Measurements from ENCODE around the gene FEV.
A peak's percentile ranks its signal among the peaks of the same experiment; 100 is the strongest.

The FEV gene

DNA sequence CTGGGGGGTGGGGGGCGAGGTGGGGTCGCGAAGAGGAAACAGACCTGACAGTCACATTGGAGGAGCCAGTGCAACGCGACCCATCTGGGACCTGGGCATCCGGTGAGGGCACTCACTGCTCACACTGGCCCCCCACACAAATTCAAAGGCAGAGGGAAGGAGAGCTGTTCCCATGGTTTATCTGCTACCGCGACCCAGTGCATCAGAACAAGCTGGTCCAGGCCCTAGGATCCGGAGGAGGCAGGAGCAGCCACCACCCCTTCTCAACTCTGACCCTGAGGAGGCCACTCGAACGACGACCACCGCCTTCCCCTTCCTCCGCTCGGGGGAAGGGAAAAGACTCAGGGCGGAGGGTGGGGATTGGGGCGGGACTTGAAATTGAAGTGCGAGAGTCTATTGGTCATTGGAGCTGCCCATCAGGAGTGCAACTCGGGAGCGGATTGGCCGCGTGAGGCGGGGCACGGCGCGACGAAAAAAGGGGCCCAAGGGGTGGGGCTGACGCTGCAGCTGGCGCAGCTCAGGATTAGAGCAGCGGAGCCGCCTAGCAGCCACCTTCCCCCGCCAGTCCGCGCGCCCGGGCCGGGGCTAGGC, 25.7 kb downstream of the FEV start, which contains the start of gene CDK5R2:
Gene CDK5R2, plus strand, starts transcription at position 526 of the 591 bp plus-strand sequence. CDS start 155 bp downstream, outside the sequence.
- Histone ChIP-seq H4K20me1 (ENCODE audit: insufficient read depth) (no peaks in the 10 kb centered on the region), H3K9ac (no peak within 1 kb of the TSS), H2AFZ (ENCODE audit: low read depth) (peak within 1 kb of the TSS; percentile 71; the same call in 1 of the 2 replicates), H3K27me3 (ENCODE audit: insufficient read depth, low read depth) (peaks cover 21% of the 10 kb centered on the region; the same call in 1 of the 2 replicates), H3K4me2 (peak within 1 kb of the TSS; percentile 57), H3K27ac (no peak within 1 kb of the TSS), H3K4me1 (ENCODE audit: low read depth, poor library complexity, severe bottlenecking) (peaks cover 12% of the 10 kb centered on the region), H3K79me2 (ENCODE audit: insufficient read depth, low read depth) (no peaks in the 10 kb centered on the region), H3K36me3 (ENCODE audit: insufficient read depth) (no peaks in the 10 kb centered on the region), H3K4me3 (IDR thresholded peaks at IDR 0.05; ENCODE audit: insufficient read depth, low read depth, low read length) (peak within 1 kb of the TSS; percentile 44)
- TF ChIP-seq, protein P1, sequence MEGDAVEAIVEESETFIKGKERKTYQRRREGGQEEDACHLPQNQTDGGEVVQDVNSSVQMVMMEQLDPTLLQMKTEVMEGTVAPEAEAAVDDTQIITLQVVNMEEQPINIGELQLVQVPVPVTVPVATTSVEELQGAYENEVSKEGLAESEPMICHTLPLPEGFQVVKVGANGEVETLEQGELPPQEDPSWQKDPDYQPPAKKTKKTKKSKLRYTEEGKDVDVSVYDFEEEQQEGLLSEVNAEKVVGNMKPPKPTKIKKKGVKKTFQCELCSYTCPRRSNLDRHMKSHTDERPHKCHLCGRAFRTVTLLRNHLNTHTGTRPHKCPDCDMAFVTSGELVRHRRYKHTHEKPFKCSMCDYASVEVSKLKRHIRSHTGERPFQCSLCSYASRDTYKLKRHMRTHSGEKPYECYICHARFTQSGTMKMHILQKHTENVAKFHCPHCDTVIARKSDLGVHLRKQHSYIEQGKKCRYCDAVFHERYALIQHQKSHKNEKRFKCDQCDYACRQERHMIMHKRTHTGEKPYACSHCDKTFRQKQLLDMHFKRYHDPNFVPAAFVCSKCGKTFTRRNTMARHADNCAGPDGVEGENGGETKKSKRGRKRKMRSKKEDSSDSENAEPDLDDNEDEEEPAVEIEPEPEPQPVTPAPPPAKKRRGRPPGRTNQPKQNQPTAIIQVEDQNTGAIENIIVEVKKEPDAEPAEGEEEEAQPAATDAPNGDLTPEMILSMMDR (conservative IDR thresholded peaks at IDR 0.05; ENCODE audit: low read depth, low read length) = no peak

- Histone ChIP-seq H3K4me3 (IDR thresholded peaks at IDR 0.05; ENCODE audit: insufficient read depth, low read depth, low read length) (no peak overlapping the region), H2AFZ (ENCODE audit: low read depth) (no peak overlapping the region), H3K9ac (no peak overlapping the region), H3K36me3 (ENCODE audit: insufficient read depth) (no peaks in the 10 kb centered on the region), H3K4me1 (ENCODE audit: low read depth, poor library complexity, severe bottlenecking) (peaks cover 3% of the 10 kb centered on the region), H3K4me2 (no peak overlapping the region), H3K79me2 (ENCODE audit: insufficient read depth, low read depth) (no peaks in the 10 kb centered on the region), H4K20me1 (ENCODE audit: insufficient read depth) (no peaks in the 10 kb centered on the region), H3K27me3 (ENCODE audit: insufficient read depth, low read depth) (peaks cover 15% of the 10 kb centered on the region; the same call in 1 of the 2 replicates), H3K27ac (no peak overlapping the region)
- TF ChIP-seq, protein P1 (conservative IDR thresholded peaks at IDR 0.05; ENCODE audit: low read depth, low read length) = no peak
These were observed 26.7 kb downstream of the FEV start for GRCh38 chr2:218958276-218958675.

GRCh38 chr2:218957671-218958070, 27.3 kb downstream of the FEV start:
- Histone ChIP-seq H3K4me2 (no peak overlapping the region), H3K4me1 (ENCODE audit: low read depth, poor library complexity, severe bottlenecking) (peaks cover 3% of the 10 kb centered on the region), H3K27me3 (ENCODE audit: insufficient read depth, low read depth) (peaks cover 15% of the 10 kb centered on the region; the same call in 1 of the 2 replicates), H3K9ac (no peak overlapping the region), H3K36me3 (ENCODE audit: insufficient read depth) (no peaks in the 10 kb centered on the region), H2AFZ (ENCODE audit: low read depth) (no peak overlapping the region), H3K27ac (no peak overlapping the region), H3K79me2 (ENCODE audit: insufficient read depth, low read depth) (no peaks in the 10 kb centered on the region), H4K20me1 (ENCODE audit: insufficient read depth) (no peaks in the 10 kb centered on the region), H3K4me3 (IDR thresholded peaks at IDR 0.05; ENCODE audit: insufficient read depth, low read depth, low read length) (no peak overlapping the region)
- TF ChIP-seq, protein P1 (conservative IDR thresholded peaks at IDR 0.05; ENCODE audit: low read depth, low read length) = no peak

GRCh38 chr2:218956039-218956438, 28.9 kb downstream of the FEV start:
- no peak overlapping the region for H3K9ac ChIP-seq
- no peaks in the 10 kb centered on the region for H3K79me2 ChIP-seq (ENCODE audit: insufficient read depth, low read depth)
- no peaks in the 10 kb centered on the region for H3K4me1 ChIP-seq (ENCODE audit: low read depth, poor library complexity, severe bottlenecking)
- H3K36me3 ChIP-seq (ENCODE audit: insufficient read depth) = no peaks in the 10 kb centered on the region
- H3K27ac ChIP-seq = no peak overlapping the region
- H3K4me3 ChIP-seq (IDR thresholded peaks at IDR 0.05; ENCODE audit: insufficient read depth, low read depth, low read length) = no peak overlapping the region
- no peak overlapping the region for H3K4me2 ChIP-seq
- no peaks in the 10 kb centered on the region for H4K20me1 ChIP-seq (ENCODE audit: insufficient read depth)
- no peak overlapping the region for H2AFZ ChIP-seq (ENCODE audit: low read depth)
- TF ChIP-seq, protein P1 (conservative IDR thresholded peaks at IDR 0.05; ENCODE audit: low read depth, low read length) = no peak
- H3K27me3 ChIP-seq (ENCODE audit: insufficient read depth, low read depth) = peaks cover 8% of the 10 kb centered on the region; the same call in 1 of the 2 replicates
